Measurements from ENCODE around the gene CEMIP. TPM values are rescaled to one million over a fixed set of nuclear protein-coding genes. Genes with fewer than 3 reads are reported as not detected.

CEMIP gene
- polyA plus RNA-seq, 1 experiment = 221 TPM

- no peak overlapping the region for H3K27ac ChIP-seq (ENCODE audit: low read depth, low read length)
- no peaks in the 10 kb centered on the region for H3K9me3 ChIP-seq (ENCODE audit: control insufficient read depth, insufficient read depth, low read length)
- TF ChIP-seq, protein P1, sequence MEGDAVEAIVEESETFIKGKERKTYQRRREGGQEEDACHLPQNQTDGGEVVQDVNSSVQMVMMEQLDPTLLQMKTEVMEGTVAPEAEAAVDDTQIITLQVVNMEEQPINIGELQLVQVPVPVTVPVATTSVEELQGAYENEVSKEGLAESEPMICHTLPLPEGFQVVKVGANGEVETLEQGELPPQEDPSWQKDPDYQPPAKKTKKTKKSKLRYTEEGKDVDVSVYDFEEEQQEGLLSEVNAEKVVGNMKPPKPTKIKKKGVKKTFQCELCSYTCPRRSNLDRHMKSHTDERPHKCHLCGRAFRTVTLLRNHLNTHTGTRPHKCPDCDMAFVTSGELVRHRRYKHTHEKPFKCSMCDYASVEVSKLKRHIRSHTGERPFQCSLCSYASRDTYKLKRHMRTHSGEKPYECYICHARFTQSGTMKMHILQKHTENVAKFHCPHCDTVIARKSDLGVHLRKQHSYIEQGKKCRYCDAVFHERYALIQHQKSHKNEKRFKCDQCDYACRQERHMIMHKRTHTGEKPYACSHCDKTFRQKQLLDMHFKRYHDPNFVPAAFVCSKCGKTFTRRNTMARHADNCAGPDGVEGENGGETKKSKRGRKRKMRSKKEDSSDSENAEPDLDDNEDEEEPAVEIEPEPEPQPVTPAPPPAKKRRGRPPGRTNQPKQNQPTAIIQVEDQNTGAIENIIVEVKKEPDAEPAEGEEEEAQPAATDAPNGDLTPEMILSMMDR (IDR thresholded peaks at IDR 0.05; ENCODE audit: low read depth, low read length) = no peak
- POLR2A ChIA-PET = interaction anchor here (0.6 kb wide), 1 partner anchor 45 kb away, joined by 3 read pairs; no protein-coding TSS in a partner anchor
- H3K4me3 ChIP-seq (ENCODE audit: low read depth, low read length) = no peak overlapping the region
- CTCF ChIA-PET = no interaction called here
- no peak for DNase-seq (ENCODE audit: low read depth, low spot score)
- H3K27me3 ChIP-seq (ENCODE audit: control insufficient read depth, insufficient read depth, low read length) = no peaks in the 10 kb centered on the region
Observed at GRCh38 chr15:80946576-80946975, 167.4 kb downstream of the CEMIP start.

DNA sequence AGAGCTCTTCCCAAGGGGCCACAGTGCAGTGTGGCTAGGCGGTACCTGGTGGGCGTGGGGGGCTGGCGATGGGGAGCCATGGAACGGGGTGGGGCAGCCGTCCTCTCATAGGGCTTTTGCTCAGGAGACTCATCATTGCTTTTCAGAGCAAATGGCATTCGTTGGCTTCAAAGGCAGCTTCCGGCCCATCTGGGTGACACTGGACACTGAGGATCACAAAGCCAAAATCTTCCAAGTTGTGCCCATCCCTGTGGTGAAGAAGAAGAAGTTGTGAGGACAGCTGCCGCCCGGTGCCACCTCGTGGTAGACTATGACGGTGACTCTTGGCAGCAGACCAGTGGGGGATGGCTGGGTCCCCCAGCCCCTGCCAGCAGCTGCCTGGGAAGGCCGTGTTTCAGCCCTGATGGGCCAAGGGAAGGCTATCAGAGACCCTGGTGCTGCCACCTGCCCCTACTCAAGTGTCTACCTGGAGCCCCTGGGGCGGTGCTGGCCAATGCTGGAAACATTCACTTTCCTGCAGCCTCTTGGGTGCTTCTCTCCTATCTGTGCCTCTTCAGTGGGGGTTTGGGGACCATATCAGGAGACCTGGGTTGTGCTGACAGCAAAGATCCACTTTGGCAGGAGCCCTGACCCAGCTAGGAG, 169.6 kb downstream of the CEMIP start:
- Histone ChIP-seq H3K27me3 (ENCODE audit: control insufficient read depth, insufficient read depth, low read length) (no peaks in the 10 kb centered on the region), H3K9me3 (ENCODE audit: control insufficient read depth, insufficient read depth, low read length) (no peaks in the 10 kb centered on the region), H3K27ac (ENCODE audit: low read depth, low read length) (no peak overlapping the region), H3K4me3 (ENCODE audit: low read depth, low read length) (no peak overlapping the region)
- TF ChIP-seq, protein P1 (IDR thresholded peaks at IDR 0.05; ENCODE audit: low read depth, low read length) = no peak
- DNase-seq (ENCODE audit: low read depth, low spot score) = no peak
- ChIA-PET POLR2A (no interaction called here), CTCF (no interaction called here)

GRCh38 chr15:80949756-80950155, 170.6 kb downstream of the CEMIP start:
- Histone ChIP-seq H3K27ac (ENCODE audit: low read depth, low read length) (no peak overlapping the region), H3K27me3 (ENCODE audit: control insufficient read depth, insufficient read depth, low read length) (no peaks in the 10 kb centered on the region), H3K9me3 (ENCODE audit: control insufficient read depth, insufficient read depth, low read length) (no peaks in the 10 kb centered on the region), H3K4me3 (ENCODE audit: low read depth, low read length) (no peak overlapping the region)
- ChIA-PET POLR2A (no interaction called here), CTCF (no interaction called here)
- TF ChIP-seq, protein P1 (IDR thresholded peaks at IDR 0.05; ENCODE audit: low read depth, low read length) = no peak
- no peak for DNase-seq (ENCODE audit: low read depth, low spot score)

- TF ChIP-seq, protein P1 (IDR thresholded peaks at IDR 0.05; ENCODE audit: low read depth, low read length) = no peak
- POLR2A ChIA-PET = no interaction called here
- H3K9me3 ChIP-seq (ENCODE audit: control insufficient read depth, insufficient read depth, low read length) = no peaks in the 10 kb centered on the region; the same call in 1 of the 2 replicates
- no peaks in the 10 kb centered on the region for H3K27me3 ChIP-seq (ENCODE audit: control insufficient read depth, insufficient read depth, low read length)
- H3K27ac ChIP-seq (ENCODE audit: low read depth, low read length) = no peak overlapping the region
- no peak for DNase-seq (ENCODE audit: low read depth, low spot score)
- CTCF ChIA-PET = interaction anchor here (1.0 kb wide), 1 partner anchor 11 kb away, joined by 4 read pairs; no protein-coding TSS in a partner anchor
- H3K4me3 ChIP-seq (ENCODE audit: low read depth, low read length) = no peak overlapping the region
Observed at GRCh38 chr15:80950291-80951078, 171.3 kb downstream of the CEMIP start.

GRCh38 chr15:80951941-80952340, 172.8 kb downstream of the CEMIP start:
- DNase-seq (ENCODE audit: low read depth, low spot score) = no peak
- Histone ChIP-seq H3K27ac (ENCODE audit: low read depth, low read length) (peak overlapping the region; percentile 39), H3K9me3 (ENCODE audit: control insufficient read depth, insufficient read depth, low read length) (no peaks in the 10 kb centered on the region; the same call in 1 of the 2 replicates), H3K4me3 (ENCODE audit: low read depth, low read length) (no peak overlapping the region), H3K27me3 (ENCODE audit: control insufficient read depth, insufficient read depth, low read length) (no peaks in the 10 kb centered on the region)
- ChIA-PET POLR2A (interaction anchor here (0.5 to 0.6 kb wide), 2 partner anchors 16 to 22 kb away, joined by 3 to 4 read pairs; no protein-coding TSS in a partner anchor), CTCF (interaction anchor here (1.4 kb wide), 1 partner anchor 18 kb away, joined by 11 read pairs; no protein-coding TSS in a partner anchor)
- TF ChIP-seq, protein P1 (IDR thresholded peaks at IDR 0.05; ENCODE audit: low read depth, low read length) = no peak
